SK-N-MC (cell line): ENCODE measurements around the gene EFTUD2.

ENCODE experiments used
- EZH2 ChIP-seq: fragments of 200-600 bp; sonication (generic); IDR thresholded peaks from one replicate; pipeline ENCODE4 v1.6.1; 2017; ENCODE audit warnings: antibody characterized with exemption
- FOXP2 ChIP-seq: optimal IDR thresholded peaks from 2 replicates; pipeline ENCODE3; 2011; ENCODE audit warnings: mild to moderate bottlenecking, moderate library complexity; ENCODE audit not compliant: insufficient read depth; ENCODE audit errors: extremely low read length, control extremely low read depth
- POLR2AphosphoS5 ChIP-seq: IDR thresholded peaks from 2 replicates; pipeline ENCODE4 v1.6.1; 2012; ENCODE audit warnings: mild to moderate bottlenecking, low read depth, low read length, borderline replicate concordance

- TF ChIP-seq POLR2AphosphoS5: no peak
- no peak for TF ChIP-seq EZH2
- no peak for TF ChIP-seq FOXP2
These were observed 43.2 kb upstream of the EFTUD2 start for GRCh38 chr17:44942456-44942855.
